Testis (tissue), 2 donors: Measurements from ENCODE around the gene YIPF1.

Experiments used
- POLR2A ChIP-seq: fragments of 450-650 bp; IDR thresholded peaks from one replicate; pipeline ENCODE4 v1.6.1; 2017; ENCODE audit warnings: antibody characterized with exemption, mild to moderate bottlenecking, moderate library complexity
- TF ChIP-seq, protein P1 (sequence below), 3 experiments: fragments of 450-650 bp in 2 of 3; fragments of 200-600 bp in 1 of 3; sonication (generic) in 1 of 3; IDR thresholded peaks; one replicate each; pipeline ENCODE4 v1.5.1; 2016 to 2019; ENCODE audit warnings: antibody characterized with exemption in 3 of 3, mild to moderate bottlenecking in 2 of 3, moderate library complexity in 1 of 3

GRCh38 chr1:53913352-53914033, 23.9 kb upstream of the YIPF1 start:
- TF ChIP-seq, protein P1, sequence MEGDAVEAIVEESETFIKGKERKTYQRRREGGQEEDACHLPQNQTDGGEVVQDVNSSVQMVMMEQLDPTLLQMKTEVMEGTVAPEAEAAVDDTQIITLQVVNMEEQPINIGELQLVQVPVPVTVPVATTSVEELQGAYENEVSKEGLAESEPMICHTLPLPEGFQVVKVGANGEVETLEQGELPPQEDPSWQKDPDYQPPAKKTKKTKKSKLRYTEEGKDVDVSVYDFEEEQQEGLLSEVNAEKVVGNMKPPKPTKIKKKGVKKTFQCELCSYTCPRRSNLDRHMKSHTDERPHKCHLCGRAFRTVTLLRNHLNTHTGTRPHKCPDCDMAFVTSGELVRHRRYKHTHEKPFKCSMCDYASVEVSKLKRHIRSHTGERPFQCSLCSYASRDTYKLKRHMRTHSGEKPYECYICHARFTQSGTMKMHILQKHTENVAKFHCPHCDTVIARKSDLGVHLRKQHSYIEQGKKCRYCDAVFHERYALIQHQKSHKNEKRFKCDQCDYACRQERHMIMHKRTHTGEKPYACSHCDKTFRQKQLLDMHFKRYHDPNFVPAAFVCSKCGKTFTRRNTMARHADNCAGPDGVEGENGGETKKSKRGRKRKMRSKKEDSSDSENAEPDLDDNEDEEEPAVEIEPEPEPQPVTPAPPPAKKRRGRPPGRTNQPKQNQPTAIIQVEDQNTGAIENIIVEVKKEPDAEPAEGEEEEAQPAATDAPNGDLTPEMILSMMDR (IDR thresholded peaks at IDR 0.05), result no peak
- no peak for TF ChIP-seq POLR2A
